ENCODE data around the gene IMMP2L.
A peak's percentile ranks its signal among the peaks of the same experiment; 100 is the strongest.

IMMP2L gene

GRCh38 chr7:110891197-110891596 is 671.1 kb downstream of the IMMP2L start:
- DNase-seq = no peak

- no peak for DNase-seq
Observed at GRCh38 chr7:110890101-110890500, 672.2 kb downstream of the IMMP2L start.

GRCh38 chr7:110889335-110889734 is 673.0 kb downstream of the IMMP2L start:
- DNase-seq = no peak

DNA sequence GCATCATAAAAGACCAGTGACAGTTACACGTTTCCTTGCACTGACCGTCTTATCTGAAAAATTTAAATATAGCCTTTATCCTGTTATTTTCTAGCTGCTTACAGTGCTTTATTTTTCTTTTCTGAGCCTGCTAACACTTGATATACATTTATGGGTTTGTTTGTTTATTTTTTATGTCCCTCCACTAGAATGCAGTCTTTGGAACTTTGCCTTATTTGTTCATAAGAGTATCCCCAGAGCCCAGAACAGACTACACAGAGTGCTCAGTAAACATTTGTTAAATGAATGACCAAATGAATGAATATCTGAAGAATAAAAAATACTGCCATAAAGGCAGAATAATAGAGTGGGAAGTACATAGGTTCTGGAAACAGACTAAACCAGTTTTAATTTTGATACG is 673.7 kb downstream of the IMMP2L start:
- no peak for DNase-seq

DNA sequence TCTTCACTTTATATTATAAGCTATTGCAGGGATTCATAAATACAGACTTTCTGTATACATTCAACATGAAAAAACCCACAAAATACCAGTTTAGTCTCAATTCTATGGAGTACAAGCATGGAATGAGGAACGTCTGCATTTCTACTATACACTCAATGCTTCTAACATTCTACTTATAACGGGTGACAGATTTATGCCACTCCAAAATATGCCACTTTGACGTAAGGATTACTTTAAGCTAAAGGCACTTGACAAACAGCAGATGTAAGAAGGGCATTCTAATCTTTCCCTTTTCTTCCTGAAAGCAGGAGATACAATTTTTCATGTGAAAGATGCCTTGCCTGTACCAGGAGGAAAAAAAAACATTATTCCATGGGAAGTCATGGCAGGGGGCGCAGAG is 676.8 kb downstream of the IMMP2L start:
- DNase-seq = no peak

DNA sequence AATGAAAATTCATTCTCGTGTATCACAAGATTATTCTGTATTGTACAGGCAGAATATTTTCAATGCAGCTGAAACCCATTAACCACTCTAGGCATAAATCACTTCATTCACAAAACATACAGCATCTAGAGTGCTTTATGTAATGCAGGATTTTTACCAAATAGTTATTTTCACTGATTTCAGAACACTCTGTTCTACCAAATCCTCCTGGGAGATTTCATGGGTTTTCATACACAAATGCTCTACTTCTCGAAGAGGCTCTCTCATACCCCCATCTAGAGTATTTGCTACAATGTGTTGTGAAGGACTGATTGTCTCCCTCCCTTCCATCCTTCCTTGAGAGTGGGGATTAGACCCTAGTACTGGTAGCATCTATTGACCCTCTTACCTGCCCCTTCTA is 680.6 kb downstream of the IMMP2L start:
- DNase-seq = no peak

- DNase-seq = no peak
Observed at GRCh38 chr7:110880971-110881370, 681.3 kb downstream of the IMMP2L start.

DNA sequence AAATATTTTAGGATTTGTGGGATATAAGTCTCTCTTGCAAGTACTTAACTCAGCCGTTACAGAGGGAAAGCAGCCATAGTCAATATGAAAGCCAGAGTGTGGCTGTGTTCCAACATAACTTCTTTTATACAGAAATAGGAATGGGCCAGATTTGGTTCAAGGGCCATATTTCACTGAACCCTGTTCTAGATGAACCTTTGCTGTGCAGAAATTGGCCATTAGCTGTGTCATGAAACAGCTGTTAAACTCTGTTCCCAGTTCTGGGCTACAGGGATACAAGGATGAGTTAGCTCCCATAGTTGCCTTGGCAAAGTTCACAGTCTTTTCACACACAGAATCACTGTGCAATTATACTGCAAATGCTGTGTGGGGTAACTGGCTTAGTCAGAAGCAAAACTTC is 685.3 kb downstream of the IMMP2L start:
- no peak for DNase-seq

GRCh38 chr7:110875346-110875745 is 686.9 kb downstream of the IMMP2L start:
- no peak for DNase-seq

GRCh38 chr7:110871856-110872255 is 690.4 kb downstream of the IMMP2L start:
- DNase-seq = no peak

DNA sequence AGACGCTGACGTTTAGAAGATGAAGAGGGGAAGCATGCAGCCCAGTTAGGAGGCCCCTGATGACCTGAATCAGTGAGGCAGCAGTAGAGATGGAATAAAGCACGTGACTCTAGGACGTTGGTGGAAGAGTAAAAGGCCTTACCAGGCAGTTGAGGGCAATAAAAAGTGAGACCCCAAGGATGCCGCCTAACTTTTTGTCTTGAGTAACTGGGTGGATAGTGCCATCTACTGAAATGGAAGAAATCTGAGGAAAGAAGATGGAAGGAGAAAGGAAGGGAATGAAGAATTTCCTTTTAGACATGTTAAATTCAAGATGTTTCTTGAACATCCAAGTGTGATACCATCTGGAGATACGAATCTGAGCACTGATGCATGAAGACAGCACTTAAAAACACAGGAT is 691.4 kb downstream of the IMMP2L start:
- no peak for DNase-seq

GRCh38 chr7:110868458-110868857 is 693.8 kb downstream of the IMMP2L start:
- no peak for DNase-seq

DNA sequence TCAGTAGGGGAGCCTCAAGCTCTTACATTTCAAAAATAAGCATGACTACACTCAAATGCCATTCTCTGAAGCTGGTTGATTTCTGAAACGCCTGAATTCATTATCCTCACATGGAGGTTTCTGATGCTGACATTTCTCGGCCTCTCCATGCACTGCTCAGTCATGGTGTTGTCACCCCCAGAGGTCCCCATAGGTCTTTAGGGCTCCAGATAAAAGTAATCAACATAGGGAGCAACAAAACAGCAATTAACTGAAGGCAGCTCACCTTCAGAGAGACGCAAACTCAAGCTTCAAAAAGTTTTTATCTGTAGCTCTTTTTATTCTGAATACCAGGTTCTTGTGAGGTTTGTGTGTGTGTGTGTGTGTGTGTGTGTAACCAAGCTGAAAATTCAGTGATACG is 694.5 kb downstream of the IMMP2L start:
- DNase-seq = no peak

DNA sequence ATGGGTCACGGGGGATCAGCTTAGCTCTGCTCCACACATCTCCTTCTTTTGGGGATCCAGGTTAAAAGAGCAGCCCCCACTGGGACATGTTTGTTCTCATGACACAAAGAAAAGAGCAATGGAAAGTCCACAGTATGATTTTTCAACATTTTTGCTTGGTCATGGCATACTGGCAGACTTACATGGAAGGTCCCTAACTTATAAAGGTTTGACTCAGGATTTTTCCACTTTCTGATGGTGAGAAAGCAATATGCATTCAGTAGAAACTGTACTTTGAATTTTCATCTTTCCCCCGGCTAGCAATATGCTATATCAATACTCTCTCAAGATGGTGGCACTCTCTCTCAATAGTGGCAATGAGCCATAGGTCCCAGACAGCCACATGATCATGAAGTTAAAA is 699.0 kb downstream of the IMMP2L start:
- no peak for DNase-seq

DNA sequence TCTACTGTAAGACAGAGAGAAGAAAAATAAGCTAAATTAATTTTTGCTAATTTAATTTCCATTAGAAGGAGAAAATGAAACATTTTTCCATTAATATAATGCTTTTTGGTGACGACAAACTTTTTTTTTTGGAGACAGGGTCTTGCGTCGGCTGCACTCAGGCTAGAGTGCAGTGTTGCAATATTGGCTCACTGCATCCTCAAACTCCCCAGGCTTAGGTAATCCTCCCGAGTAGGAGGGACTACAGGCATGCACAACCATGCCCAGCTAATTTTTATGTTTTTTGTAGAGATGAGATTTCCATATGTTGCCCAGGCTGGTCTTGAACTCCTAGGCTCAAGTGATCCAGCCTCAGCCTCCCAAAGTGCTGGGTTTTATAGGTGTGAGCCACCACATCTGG is 701.1 kb downstream of the IMMP2L start:
- no peak for DNase-seq

DNA sequence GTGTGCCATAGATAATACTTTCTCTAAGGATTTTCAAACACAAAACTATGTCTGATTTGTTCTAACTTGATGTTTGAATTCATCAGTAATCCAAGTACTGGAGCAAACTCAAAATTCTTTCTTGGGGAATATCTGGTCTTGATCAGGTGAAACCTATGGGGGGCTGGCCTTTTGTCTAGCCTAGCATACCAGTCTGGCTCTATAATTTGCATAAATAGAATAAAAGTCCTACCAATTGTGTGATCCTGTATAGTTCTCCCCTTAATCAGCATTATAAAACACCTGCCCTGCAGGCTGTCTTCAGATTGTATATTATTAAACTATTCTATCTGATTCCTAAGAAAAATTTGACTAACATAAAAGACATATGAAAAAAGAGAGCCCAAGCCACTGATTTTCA is 705.2 kb downstream of the IMMP2L start:
- no peak for DNase-seq

DNA sequence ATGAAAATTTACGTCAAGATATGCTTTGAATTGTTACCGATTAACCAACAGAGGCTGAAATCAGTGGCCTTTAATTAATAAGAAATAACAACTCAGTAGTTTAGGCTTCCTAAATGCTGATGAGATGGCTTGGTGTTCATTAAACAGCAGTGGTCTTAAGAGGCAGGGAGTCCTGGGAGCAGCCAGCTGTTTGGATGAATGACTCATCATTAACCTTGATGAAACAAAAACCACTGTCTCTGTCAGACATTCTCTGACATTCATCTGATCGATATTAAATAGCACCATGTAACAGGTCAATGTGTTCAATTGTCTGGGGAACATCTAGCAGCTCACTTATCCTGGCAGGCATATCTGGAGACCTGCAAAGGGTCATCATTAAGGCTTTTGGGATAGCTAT is 705.6 kb downstream of the IMMP2L start:
- DNase-seq = no peak

- no peak for DNase-seq
Observed at GRCh38 chr7:110854651-110855050, 707.6 kb downstream of the IMMP2L start.

GRCh38 chr7:110854166-110854565 is 708.1 kb downstream of the IMMP2L start:
- no peak for DNase-seq

DNA sequence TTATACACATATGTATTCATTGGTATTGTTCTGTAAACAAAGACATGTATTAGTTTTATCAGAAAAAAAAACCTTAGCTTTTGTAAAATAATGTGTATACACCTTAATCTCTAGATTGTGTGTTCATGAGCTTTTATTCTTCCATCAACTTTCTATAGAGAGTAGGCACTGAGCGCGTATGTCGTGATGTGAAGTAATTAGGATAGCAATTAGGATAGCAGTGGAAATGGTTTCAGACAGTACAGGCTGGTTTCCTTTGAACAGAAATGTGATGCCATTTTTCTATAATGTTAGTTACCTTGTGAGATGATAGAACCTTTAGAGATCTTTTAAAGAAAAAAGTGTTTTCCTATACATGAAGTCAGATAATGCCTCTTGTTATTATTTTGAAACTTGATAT is 709.0 kb downstream of the IMMP2L start:
- DNase-seq = no peak

DNA sequence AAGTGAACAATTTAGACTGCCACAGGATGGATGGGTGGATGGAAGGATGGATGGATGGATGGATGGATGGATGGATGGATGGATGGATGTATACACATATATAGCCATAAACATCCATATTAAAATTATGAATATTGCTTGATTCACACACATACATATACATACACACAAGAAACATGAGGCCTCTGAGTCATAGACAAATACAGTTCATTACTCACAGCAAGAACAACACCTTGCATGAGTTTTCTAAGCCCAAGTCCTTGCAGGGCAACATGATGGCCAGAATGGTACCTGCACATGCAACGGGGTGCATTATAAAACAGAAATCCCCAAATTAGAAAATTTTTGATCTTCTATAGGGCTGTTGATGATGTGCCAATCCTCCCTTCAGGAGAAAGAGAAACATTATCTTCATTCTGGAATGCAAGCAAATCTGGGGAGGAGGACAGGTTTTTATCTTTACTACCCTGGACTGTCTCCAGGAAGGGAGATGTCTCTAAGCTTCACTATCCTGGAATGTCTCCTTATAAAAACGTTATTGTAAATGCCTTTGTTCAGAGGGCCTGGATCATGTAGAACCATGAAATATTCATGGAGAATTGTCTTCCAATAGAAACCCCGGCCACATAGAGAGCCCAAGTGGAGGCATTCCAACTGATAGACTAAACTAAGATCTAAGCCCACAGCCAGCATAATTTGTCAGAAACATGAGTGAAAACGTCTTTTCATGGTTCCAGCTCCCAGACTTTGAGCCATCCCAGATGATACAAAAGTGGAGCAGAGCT is 709.9 kb downstream of the IMMP2L start:
- no peak for DNase-seq

GRCh38 chr7:110850224-110850623 is 712.1 kb downstream of the IMMP2L start:
- no peak for DNase-seq

- no peak for DNase-seq
Observed at GRCh38 chr7:110842796-110843195, 719.5 kb downstream of the IMMP2L start.

- no peak for DNase-seq
Observed at GRCh38 chr7:110841840-110842545, 720.3 kb downstream of the IMMP2L start.

- DNase-seq = peak; percentile 50
Observed at GRCh38 chr7:110839866-110840265, 722.4 kb downstream of the IMMP2L start.
